ENCODE data around the gene CYP2S1.

The CYP2S1 gene

DNA sequence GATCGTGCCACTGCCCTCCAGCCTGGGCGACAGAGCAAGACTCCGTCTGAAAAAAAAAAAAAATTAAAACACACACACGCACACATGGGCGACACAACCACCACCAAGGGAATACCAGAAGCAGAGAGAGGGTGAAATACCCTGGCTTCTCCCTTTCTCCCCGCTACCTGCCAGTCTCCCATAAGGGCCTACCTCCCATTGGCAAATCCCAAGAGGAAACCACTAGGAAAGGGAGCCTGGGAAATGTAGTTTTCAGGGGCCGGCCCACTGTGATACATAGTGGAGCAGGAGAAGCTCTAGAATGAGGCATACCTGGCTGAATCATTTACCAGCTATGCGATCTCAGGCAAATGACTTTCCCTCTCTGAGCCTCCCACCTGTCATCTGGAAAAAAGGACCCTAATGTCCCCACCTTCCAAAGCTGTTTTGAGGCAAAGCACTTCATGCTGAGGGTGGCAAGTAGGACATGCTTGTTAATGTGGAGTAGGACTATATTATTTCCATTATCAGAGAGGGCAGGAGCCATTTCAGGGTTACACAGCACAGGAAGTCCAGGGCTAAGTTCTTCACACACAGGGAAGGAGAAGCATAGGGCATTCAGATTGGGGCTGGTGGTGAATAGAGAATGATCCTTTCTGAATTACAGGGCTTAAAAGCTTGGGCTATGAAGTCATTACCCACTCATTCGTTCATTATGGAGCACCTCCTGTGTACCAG lies 56.8 kb downstream of the CYP2S1 start:
- no peak for DNase-seq (ENCODE audit: low read depth)
- H3K4me3 ChIP-seq (ENCODE audit: low read depth, low read length): no peak overlapping the region
- no peak for TF ChIP-seq CTCF (IDR thresholded peaks at IDR 0.05; ENCODE audit: control insufficient read depth, extremely low read depth, insufficient read depth)

GRCh38 chr19:41253660-41254059 lies 60.6 kb downstream of the CYP2S1 start:
- H3K4me3 ChIP-seq (ENCODE audit: low read depth, low read length): no peak overlapping the region
- no peak for TF ChIP-seq CTCF (IDR thresholded peaks at IDR 0.05; ENCODE audit: control insufficient read depth, extremely low read depth, insufficient read depth)
- DNase-seq (ENCODE audit: low read depth): no peak

DNA sequence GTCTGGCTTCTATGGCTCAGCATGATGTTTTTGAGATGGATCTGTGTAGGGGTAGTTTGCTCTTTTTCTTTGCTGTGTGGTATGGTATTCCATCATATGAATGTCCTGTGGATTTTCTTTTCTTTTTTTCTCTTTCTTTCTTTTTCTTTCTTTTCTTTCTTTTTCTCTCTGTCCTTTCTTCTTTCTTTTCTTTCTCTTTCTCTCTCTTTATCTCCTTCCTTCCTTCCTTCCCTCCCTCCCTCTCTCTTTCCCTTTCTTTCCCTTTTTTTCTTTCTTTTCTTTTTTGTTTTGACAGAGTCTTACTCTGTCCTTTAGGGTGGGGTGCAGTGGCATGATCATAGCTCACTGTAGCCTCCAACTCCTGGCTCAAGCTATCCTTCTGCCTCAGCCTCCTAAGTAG lies 62.2 kb downstream of the CYP2S1 start:
- DNase-seq (ENCODE audit: low read depth): no peak
- no peak overlapping the region for H3K4me3 ChIP-seq (ENCODE audit: low read depth, low read length)
- TF ChIP-seq CTCF (IDR thresholded peaks at IDR 0.05; ENCODE audit: control insufficient read depth, extremely low read depth, insufficient read depth): no peak
